Measurements from ENCODE around the gene NOSTRIN.
"Not testable (repeated sequence)": the region's sequence is repeated elsewhere in the genome, so short reads cannot be mapped to it uniquely, and the experiment has no call there.

Gene NOSTRIN

GRCh38 chr2:168819829-168820489, 17.5 kb downstream of the NOSTRIN start:
- no peak for DNase-seq

- DNase-seq = no peak
These were observed 19.1 kb downstream of the NOSTRIN start for GRCh38 chr2:168821577-168821976.

GRCh38 chr2:168821992-168822391, 19.6 kb downstream of the NOSTRIN start:
- DNase-seq = no peak

GRCh38 chr2:168825126-168825525, 22.7 kb downstream of the NOSTRIN start:
- DNase-seq = no peak

GRCh38 chr2:168830958-168831357, 28.5 kb downstream of the NOSTRIN start:
- no peak for DNase-seq

- DNase-seq = no peak
These were observed 29.2 kb downstream of the NOSTRIN start for GRCh38 chr2:168831662-168832061.

GRCh38 chr2:168835969-168836368, 33.5 kb downstream of the NOSTRIN start:
- DNase-seq = no peak

- DNase-seq = no peak
These were observed 39.0 kb downstream of the NOSTRIN start for GRCh38 chr2:168841445-168841844.

- DNase-seq = no peak
These were observed 40.8 kb downstream of the NOSTRIN start for GRCh38 chr2:168843253-168843652.

- DNase-seq = no peak
These were observed 45.8 kb downstream of the NOSTRIN start for GRCh38 chr2:168848225-168848624.

- peak; percentile 56 for DNase-seq
These were observed 47.2 kb downstream of the NOSTRIN start for GRCh38 chr2:168849610-168850009.

GRCh38 chr2:168850846-168851245, 48.4 kb downstream of the NOSTRIN start:
- DNase-seq = no peak

GRCh38 chr2:168851674-168852320, 49.4 kb downstream of the NOSTRIN start:
- peak; percentile 41 for DNase-seq

GRCh38 chr2:168852481-168852880, 50.0 kb downstream of the NOSTRIN start:
- DNase-seq = no peak

GRCh38 chr2:168853471-168853870, 51.0 kb downstream of the NOSTRIN start:
- DNase-seq = no peak

- DNase-seq = no peak
These were observed 52.2 kb downstream of the NOSTRIN start for GRCh38 chr2:168854651-168855050.

- DNase-seq = no peak
These were observed 53.2 kb downstream of the NOSTRIN start for GRCh38 chr2:168855601-168856000.

GRCh38 chr2:168858146-168858545, 55.7 kb downstream of the NOSTRIN start:
- DNase-seq = no peak

- not testable (repeated sequence) for DNase-seq
These were observed 64.7 kb downstream of the NOSTRIN start for GRCh38 chr2:168867164-168867563.

- not testable (repeated sequence) for DNase-seq
These were observed 67.9 kb downstream of the NOSTRIN start for GRCh38 chr2:168870369-168870768.

GRCh38 chr2:168870824-168871223, 68.4 kb downstream of the NOSTRIN start:
- not testable (repeated sequence) for DNase-seq

GRCh38 chr2:168874368-168875054, 72.1 kb downstream of the NOSTRIN start:
- DNase-seq = no peak

- DNase-seq = not testable (repeated sequence)
These were observed 79.7 kb downstream of the NOSTRIN start for GRCh38 chr2:168882163-168882562.

GRCh38 chr2:168884975-168885374, 82.5 kb downstream of the NOSTRIN start:
- no peak for DNase-seq

All from DMS53 (cell line).